GM04503 (cell line): Measurements from ENCODE around the gene TMEM222.
"Not testable (repeated sequence)": the region's sequence is repeated elsewhere in the genome, so short reads cannot be mapped to it uniquely, and the experiment has no call there.

Source experiments
- DNase-seq: peaks from one replicate; pipeline ENCODE4 v3.0.0-alpha.2; 2012; ENCODE audit warnings: low read depth

TMEM222 gene

GRCh38 chr1:27380766-27381733 lies 59.1 kb downstream of the TMEM222 start:
- no peak for DNase-seq

- no peak for DNase-seq
Measured at GRCh38 chr1:27381969-27382762, 60.2 kb downstream of the TMEM222 start.

- DNase-seq = no peak
Measured at GRCh38 chr1:27383039-27383605, 61.2 kb downstream of the TMEM222 start, which contains the start of gene CD164L2. Gene CD164L2 (minus strand): TSS chr1:27383333. CDS start chr1:27383239, 94 bp downstream.

- no peak for DNase-seq
Measured at GRCh38 chr1:27383661-27384060, 61.7 kb downstream of the TMEM222 start.

GRCh38 chr1:27384797-27385196 lies 62.8 kb downstream of the TMEM222 start:
- not testable (repeated sequence) for DNase-seq
